Occipital lobe (tissue), 3 donors: ENCODE measurements around the gene PDRG1. TPM values are rescaled to one million over a fixed set of nuclear protein-coding genes. Genes with fewer than 3 reads are reported as not detected.

ENCODE experiments used
- DNase-seq: peaks from one replicate; lab custom pipeline; 2025; lab: John Stamatoyannopoulos, UW
- small RNA-seq: library from RNA; depleted of rRNA; stranded (forward); fragments of <200 nt; gene quantifications from one replicate; pipeline ENCODE3, GENCODE V24; 2014
- total RNA-seq: library from RNA; depleted of rRNA; stranded (reverse); fragments of >200 nt; gene quantifications from one replicate; pipeline ENCODE4 v1.2.3, GENCODE V29; 2014

The PDRG1 gene
- total RNA-seq, 1 donor from 2014 or later: 4.1 TPM

- no peak for DNase-seq
These were observed 44.8 kb downstream of the PDRG1 start for GRCh38 chr20:31907046-31907445.

DNA sequence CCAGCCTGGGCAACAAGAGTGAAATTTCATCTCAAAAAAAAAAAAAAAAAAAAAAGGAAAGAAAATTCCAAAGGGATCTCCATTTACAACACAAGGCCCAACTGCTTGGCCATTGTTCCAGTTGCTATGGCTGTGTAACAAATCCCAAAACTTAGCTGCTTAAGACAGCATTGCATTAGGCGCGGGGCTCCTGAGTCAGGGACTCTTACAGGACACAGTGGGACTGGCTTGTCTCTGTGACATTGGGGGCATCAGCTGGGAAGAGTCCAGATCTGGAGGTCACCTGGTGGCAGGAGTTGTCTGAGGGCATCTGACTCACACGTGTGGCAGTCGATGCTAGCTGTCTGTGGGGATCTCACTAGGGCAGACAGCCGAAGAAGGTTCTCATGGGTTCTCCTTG is 45.8 kb downstream of the PDRG1 start:
- no peak for DNase-seq

DNA sequence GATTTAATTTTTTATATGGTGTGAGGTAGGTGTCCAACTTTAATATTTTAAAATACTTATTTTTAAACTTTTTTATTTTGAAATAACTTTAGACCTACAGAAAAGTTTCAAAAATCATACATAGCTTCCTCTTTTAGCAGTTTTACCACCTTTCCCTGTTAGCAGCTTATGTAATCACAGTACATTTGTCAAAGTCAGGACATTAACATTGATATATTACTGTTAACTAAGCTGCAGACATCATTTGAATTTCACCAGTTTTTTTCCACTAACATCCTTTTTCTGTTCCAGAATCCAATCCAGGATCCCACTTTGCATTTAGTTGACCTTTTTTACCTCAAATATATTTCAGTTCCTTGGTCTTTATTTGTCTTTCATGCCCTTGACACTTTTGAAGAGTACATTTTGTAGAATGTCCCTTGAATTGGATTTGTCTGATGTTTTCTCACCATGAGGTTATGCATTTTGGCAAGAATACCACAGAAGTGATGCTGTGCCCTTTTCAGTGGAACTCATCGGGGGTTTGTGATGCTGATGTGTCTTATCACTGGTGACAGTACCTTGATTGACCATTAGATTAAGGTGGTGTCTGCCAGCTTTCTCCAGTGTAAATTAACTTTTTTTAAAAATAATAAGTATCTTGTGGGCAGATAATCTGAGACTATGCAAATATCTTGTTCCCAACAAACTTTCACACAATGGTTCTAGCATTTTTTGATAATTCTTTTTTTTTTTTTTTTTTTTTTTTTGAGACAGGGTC is 48.0 kb downstream of the PDRG1 start:
- no peak for DNase-seq

DNA sequence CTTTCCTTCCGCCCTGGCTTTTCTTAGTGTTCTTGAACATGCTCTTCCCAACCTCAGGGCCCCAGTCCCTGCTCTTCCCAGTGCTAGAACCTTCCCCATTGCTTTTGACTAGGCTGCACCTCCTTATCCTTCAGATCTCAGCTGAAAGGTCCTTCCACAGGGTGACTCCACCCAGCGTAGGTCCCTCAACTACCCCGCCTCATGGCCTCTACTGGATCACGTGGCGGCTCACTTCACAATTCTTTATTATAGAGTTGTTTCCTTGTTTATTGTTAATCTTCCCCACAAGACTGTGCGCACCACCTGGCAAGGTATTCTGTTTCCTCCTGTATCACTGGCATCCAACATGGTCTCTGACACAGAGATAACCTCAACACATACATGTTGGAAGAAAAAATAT is 50.2 kb downstream of the PDRG1 start:
- no peak for DNase-seq

DNA sequence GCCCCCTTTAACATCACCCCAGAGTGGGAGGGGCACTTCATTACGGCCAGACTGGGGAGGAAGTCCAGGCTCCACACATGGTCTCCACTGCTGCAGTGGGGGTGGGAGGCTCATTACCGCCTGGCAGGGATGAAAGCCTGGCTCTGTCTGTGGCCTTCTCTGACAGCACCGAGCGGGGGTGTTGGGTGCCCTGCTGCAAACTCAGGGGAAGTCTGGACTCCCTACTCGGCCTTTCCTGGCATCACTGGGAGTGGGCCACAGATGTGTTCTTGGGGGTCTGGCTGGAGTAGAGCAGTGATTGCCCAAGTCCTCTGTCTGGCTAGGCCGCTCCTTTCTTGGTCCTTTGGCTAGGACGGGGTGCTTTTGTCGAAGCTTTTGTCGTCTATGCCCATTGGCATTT is 54.3 kb downstream of the PDRG1 start:
- DNase-seq: no peak

DNA sequence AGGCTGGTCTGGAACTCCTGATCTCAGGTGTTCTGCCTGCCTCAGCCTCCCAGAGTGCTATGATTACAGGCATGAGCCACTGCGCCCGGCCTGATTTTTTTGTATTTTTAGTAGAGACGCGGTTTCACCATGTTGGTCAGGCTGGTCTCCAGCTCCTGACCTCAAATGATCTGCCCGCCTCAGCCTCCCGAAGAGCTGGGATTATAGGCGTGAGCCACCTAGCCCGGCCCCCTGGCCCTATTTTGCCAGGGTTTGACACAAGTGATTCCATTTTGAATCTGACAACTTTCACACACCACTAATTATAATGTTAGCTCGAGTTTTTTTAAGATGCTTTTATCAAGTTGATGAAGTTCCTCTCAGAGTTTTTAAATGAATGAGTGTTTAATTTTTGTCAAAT is 55.8 kb downstream of the PDRG1 start:
- DNase-seq: no peak

- peak; percentile 4 for DNase-seq
These were observed 56.7 kb downstream of the PDRG1 start for GRCh38 chr20:31894980-31895675.

Small RNAs within 50 kb of the gene (small RNA-seq; reads per million reads assigned to genes)
- not detected for gene RNU1-94P

Other genes with a start within 250 kb of the PDRG1 start
- gene BCL2L1, start 229.2 kb downstream of the PDRG1 start, total RNA-seq: 42.6 TPM
- 5.8 TPM for gene TPX2, start 212.8 kb downstream of the PDRG1 start, total RNA-seq
- gene MYLK2, start 132.7 kb downstream of the PDRG1 start, total RNA-seq: 0.78 TPM
- gene FOXS1, start 106.4 kb downstream of the PDRG1 start, total RNA-seq: 0.78 TPM
- 3.0 TPM for gene DUSP15, start 81.5 kb downstream of the PDRG1 start, total RNA-seq
- 1.7 TPM for gene TTLL9, start 81.4 kb downstream of the PDRG1 start, total RNA-seq
- gene XKR7, start 16.1 kb upstream of the PDRG1 start, total RNA-seq: 12.6 TPM
- gene CCM2L, start 58.4 kb upstream of the PDRG1 start, total RNA-seq: 2.0 TPM
- 3.3 TPM for gene HCK, start 100.2 kb upstream of the PDRG1 start, total RNA-seq
- 15.1 TPM for gene TM9SF4, start 157.7 kb upstream of the PDRG1 start, total RNA-seq